Panc1 (cell line): ENCODE measurements around the gene RFT1. TPM values are rescaled to one million over a fixed set of nuclear protein-coding genes. Genes with fewer than 3 reads are reported as not detected.

Experiments used
- ATAC-seq: fragments of 200-7000 bp; cut with Tn5 transposase; 2 replicates; pipeline ENCODE4 v1.9.1; 2020; ENCODE audit warnings: mild to moderate bottlenecking, moderate library complexity
- BruUV-seq: library from RNA; stranded (reverse); fragments of 400-500 nt; replicated peaks from 2 replicates; lab custom pipeline; 2021; lab: Mats Ljungman, UMichigan
- CTCF ChIA-PET: fragments of 300-600 bp; sonication (Branson Sonifier 250); formaldehyde crosslinking; loops from one replicate; lab custom pipeline; 2022; ENCODE audit warnings: antibody characterized with exemption; lab: Charles Lee
- POLR2A ChIA-PET: fragments of 300-600 bp; sonication (Branson Sonifier 250); formaldehyde crosslinking; loops from one replicate; lab custom pipeline; 2022; ENCODE audit warnings: antibody characterized with exemption; lab: Charles Lee
- DNase-seq: peaks from one replicate; pipeline ENCODE4 v3.0.0-alpha.2; 2010; ENCODE audit warnings: low read depth, low spot score
- H3K27ac ChIP-seq: 2 replicates; pipeline ENCODE4 v1.5.1; 2011; ENCODE audit warnings: mild to moderate bottlenecking, low read length, inconsistent platforms
- H3K27me3 ChIP-seq: fragments of 200-500 bp; sonication (Bioruptor generic); 2 replicates; pipeline ENCODE4 v1.6.0; 2014; ENCODE audit warnings: low read length, inconsistent platforms; ENCODE audit not compliant: control insufficient read depth, insufficient read depth
- H3K36me3 ChIP-seq: fragments of 200-500 bp; sonication (Bioruptor generic); 2 replicates; pipeline ENCODE4 v1.5.1; 2014; ENCODE audit warnings: inconsistent platforms, mild to moderate bottlenecking, low read length, moderate library complexity; ENCODE audit not compliant: control insufficient read depth, insufficient read depth
- H3K4me1 ChIP-seq: 2 replicates; pipeline ENCODE4 v1.5.1; 2011; ENCODE audit warnings: inconsistent platforms, mild to moderate bottlenecking, low read length, moderate library complexity; ENCODE audit not compliant: control insufficient read depth, insufficient read depth
- H3K4me3 ChIP-seq, 2 experiments: 2 replicates each; pipeline ENCODE4 v1.5.1; 2011 to 2012; ENCODE audit warnings: low read depth in 2 of 2, low read length in 2 of 2, mild to moderate bottlenecking in 2 of 2, inconsistent platforms in 1 of 2, moderate library complexity in 1 of 2
- H3K9me3 ChIP-seq: fragments of 200-500 bp; sonication (Bioruptor generic); 2 replicates; pipeline ENCODE4 v1.5.1; 2014; ENCODE audit warnings: low read depth, mild to moderate bottlenecking, inconsistent platforms, low read length, moderate library complexity; ENCODE audit not compliant: control insufficient read depth, insufficient read depth
- CTCF ChIP-seq: fragments of 450-650 bp; IDR thresholded peaks from 2 replicates; pipeline ENCODE4 v1.5.1; 2017; ENCODE audit warnings: mild to moderate bottlenecking
- POLR2AphosphoS5 ChIP-seq: IDR thresholded peaks from 2 replicates; pipeline ENCODE4 v1.6.1; 2012; ENCODE audit warnings: mild to moderate bottlenecking, low read depth, low read length, moderate library complexity
- REST ChIP-seq, 2 experiments: IDR thresholded peaks; 2 replicates each; pipeline ENCODE4 v1.6.1; 2011 to 2012; ENCODE audit warnings: low read depth in 2 of 2, control low read depth in 1 of 2, low read length in 1 of 2, mild to moderate bottlenecking in 1 of 2, moderate library complexity in 1 of 2; ENCODE audit not compliant: insufficient read depth in 1 of 2
- SIN3A ChIP-seq: IDR thresholded peaks from 2 replicates; pipeline ENCODE4 v1.6.1; 2012; ENCODE audit warnings: low read depth, mild to moderate bottlenecking, low read length, moderate library complexity, borderline replicate concordance; ENCODE audit not compliant: insufficient read depth
- TCF7L2 ChIP-seq: IDR thresholded peaks from 2 replicates; pipeline ENCODE4 v1.6.1; 2011; ENCODE audit warnings: mild to moderate bottlenecking, low read depth, low read length, inconsistent platforms
- in situ Hi-C: cut with HindIII; loops from 2 replicates; pipeline ENCODE4 v1.10.0; 2016; ENCODE audit warnings: low sequenced_read_pairs, low pct_unique_long_range_greater_than_20kb
- intact Hi-C: fragments of 100-400 bp; cut with micrococcal nuclease; formaldehyde crosslinking; loops from one replicate; pipeline ENCODE4 v1.10.0; 2022; ENCODE audit not compliant: unreplicated experiment
- total RNA-seq: library from RNA; stranded (reverse); gene quantifications from one replicate; pipeline ENCODE4 v1.2.1, GENCODE V29; 2021; ENCODE audit not compliant: unreplicated experiment

Gene RFT1
- total RNA-seq, 1 experiment from 2014 or later: 21.0 TPM

GRCh38 chr3:53147903-53148400, 17.7 kb upstream of the RFT1 start:
- no peak for TF ChIP-seq TCF7L2
- no peak for TF ChIP-seq SIN3A
- TF ChIP-seq CTCF: no peak
- TF ChIP-seq POLR2AphosphoS5: no peak
- TF ChIP-seq REST (IDR thresholded peaks at IDR 0.05; ENCODE audit: insufficient read depth in 1 of 2, low read depth in 2 of 2, low read length in 1 of 2): no peak
- Histone ChIP-seq H3K4me3 (no peak overlapping the region), H3K27me3 (no peaks in the 10 kb centered on the region), H3K9me3 (no peaks in the 10 kb centered on the region), H3K27ac (no peak overlapping the region), H3K4me1 (peaks cover 5% of the 10 kb centered on the region; the same call in 1 of the 2 replicates), H3K36me3 (no peaks in the 10 kb centered on the region)
- ChIA-PET POLR2A (interaction anchor here (0.6 kb wide), 1 partner anchor 177 kb away, joined by 3 read pairs; no protein-coding TSS in a partner anchor), CTCF (no interaction called here)
- intact Hi-C loops (no loop called here), in situ Hi-C loops (no loop called here)
- ATAC-seq: no peak
- BruUV-seq: no TSS peak
- no peak for DNase-seq

- in situ Hi-C loops (no loop called here), intact Hi-C loops (no loop called here)
- no peak overlapping the region for H3K4me3 ChIP-seq
- TF ChIP-seq SIN3A (no peak), CTCF (no peak), REST (IDR thresholded peaks at IDR 0.05; ENCODE audit: insufficient read depth in 1 of 2, low read depth in 2 of 2, low read length in 1 of 2) (no peak), POLR2AphosphoS5 (no peak), TCF7L2 (no peak)
- no TSS peak for BruUV-seq
- peaks cover 5% of the 10 kb centered on the region; the same call in 1 of the 2 replicates for H3K4me1 ChIP-seq
- no peaks in the 10 kb centered on the region for H3K36me3 ChIP-seq
- ChIA-PET POLR2A (no interaction called here), CTCF (no interaction called here)
- no peak for DNase-seq
- no peak for ATAC-seq
- no peak overlapping the region for H3K27ac ChIP-seq
- H3K27me3 ChIP-seq: no peaks in the 10 kb centered on the region
- no peaks in the 10 kb centered on the region for H3K9me3 ChIP-seq
Observed at GRCh38 chr3:53147151-53147902, 17.1 kb upstream of the RFT1 start.
